SK-N-SH (cell line): Measurements from ENCODE around the gene SH3D19. TPM values are rescaled to one million over a fixed set of nuclear protein-coding genes. Genes with fewer than 3 reads are reported as not detected.

Experiments
- CTCF ChIA-PET: fragments of 300-600, 350-600 bp; formaldehyde crosslinking; extraction: SDS; loops from one replicate; lab custom pipeline; 2021; lab: Yijun Ruan, JAX
- POLR2A ChIA-PET: fragments of 350-600 bp; sonication (Branson Sonifier 250); formaldehyde crosslinking; extraction: SDS; loops from one replicate; lab custom pipeline; 2020; ENCODE audit warnings: antibody characterized with exemption, inconsistent platforms; lab: Yijun Ruan, JAX
- DNase-seq: peaks from one replicate; pipeline ENCODE4 v3.0.0; 2012
- H2AFZ ChIP-seq: fragments of 200-600 bp; sonication (generic); 2 replicates; pipeline ENCODE4 v1.8.1; 2016; ENCODE audit warnings: antibody characterized with exemption, mild to moderate bottlenecking, low read depth
- H3F3A ChIP-seq: fragments of 200-600 bp; sonication (generic); replicated peaks from 2 replicates; pipeline ENCODE3; 2016; ENCODE audit warnings: antibody characterized with exemption, mild to moderate bottlenecking; ENCODE audit not compliant: insufficient read depth
- H3K27ac ChIP-seq, 2 experiments: fragments of 200-500 bp in 1 of 2; fragments of 200-600 bp in 1 of 2; sonication (Bioruptor generic) in 1 of 2; sonication (generic), shearing (Covaris generic) in 1 of 2; 2 replicates each; pipeline versions ENCODE4 v1.5.1 to v1.6.1; 2014 to 2016; ENCODE audit warnings: low read depth in 2 of 2, inconsistent platforms in 1 of 2, low read length in 1 of 2, mild to moderate bottlenecking in 1 of 2, mixed read lengths in 1 of 2
- H3K27me3 ChIP-seq: fragments of 200-600 bp; sonication (generic), shearing (Covaris generic); 2 replicates; pipeline ENCODE4 v1.6.1; 2016; ENCODE audit warnings: mixed run types; ENCODE audit not compliant: insufficient read depth
- H3K36me3 ChIP-seq, 2 experiments: fragments of 200-500 bp in 1 of 2; fragments of 200-600 bp in 1 of 2; sonication (Bioruptor generic) in 1 of 2; sonication (generic) in 1 of 2; replicated peaks in 1 of 2; 2 replicates each; pipeline versions ENCODE3 to v1.5.1; 2014 to 2016; ENCODE audit warnings: low read length in 1 of 2, mild to moderate bottlenecking in 1 of 2; ENCODE audit not compliant: insufficient read depth in 2 of 2, control insufficient read depth in 1 of 2
- H3K4me1 ChIP-seq, 2 experiments: fragments of 200-500 bp in 1 of 2; fragments of 200-600 bp in 1 of 2; sonication (Bioruptor generic) in 1 of 2; sonication (generic), shearing (Covaris generic) in 1 of 2; 2 replicates each; pipeline versions ENCODE4 v1.5.1 to v1.6.1; 2014 to 2016; ENCODE audit warnings: low read depth in 1 of 2, low read length in 1 of 2, mixed run types in 1 of 2; ENCODE audit not compliant: insufficient read depth in 2 of 2, control insufficient read depth in 1 of 2
- H3K4me2 ChIP-seq: fragments of 200-600 bp; sonication (generic), shearing (Covaris generic); 2 replicates; pipeline ENCODE4 v1.6.1; 2017; ENCODE audit warnings: mixed run types
- H3K4me3 ChIP-seq, 2 experiments: fragments of 200-500 bp in 1 of 2; fragments of 200-600 bp in 1 of 2; sonication (Bioruptor generic) in 1 of 2; sonication (generic), shearing (Covaris generic) in 1 of 2; 2 replicates each; pipeline versions ENCODE4 v1.5.1 to v1.8.1; 2014 to 2016; ENCODE audit warnings: low read depth in 2 of 2, inconsistent platforms in 1 of 2, low read length in 1 of 2, mild to moderate bottlenecking in 1 of 2, mixed read lengths in 1 of 2, moderate library complexity in 1 of 2
- H3K79me2 ChIP-seq: fragments of 200-600 bp; sonication (generic); 2 replicates; pipeline ENCODE4 v1.8.1; 2017; ENCODE audit warnings: mild to moderate bottlenecking; ENCODE audit not compliant: insufficient read depth
- H3K9ac ChIP-seq: fragments of 200-600 bp; sonication (generic); 2 replicates; pipeline ENCODE4 v1.6.1; 2017; ENCODE audit warnings: mixed run types
- H3K9me2 ChIP-seq: fragments of 200-600 bp; sonication (generic); 2 replicates; pipeline ENCODE4 v1.6.1; 2017; ENCODE audit warnings: mixed run types
- H3K9me3 ChIP-seq: fragments of 200-600 bp; sonication (generic); 2 replicates; pipeline ENCODE4 v1.6.1; 2017; ENCODE audit warnings: mixed run types, mild to moderate bottlenecking, moderate library complexity
- H4K20me1 ChIP-seq: fragments of 200-600 bp; sonication (generic); 2 replicates; pipeline ENCODE4 v1.6.1; 2017; ENCODE audit warnings: mild to moderate bottlenecking, mixed run types; ENCODE audit not compliant: insufficient read depth
- CHD2 ChIP-seq: fragments of 150-350 bp; IDR thresholded peaks from 2 replicates; pipeline ENCODE4 v1.6.1; 2018; ENCODE audit warnings: low read length; ENCODE audit not compliant: partially characterized antibody
- EZH2phosphoT487 ChIP-seq: fragments of 200-600 bp; sonication (generic); IDR thresholded peaks from 2 replicates; pipeline ENCODE4 v1.6.1; 2017; ENCODE audit warnings: low read depth, mixed run types, mild to moderate bottlenecking, antibody characterized with exemption, moderate library complexity, borderline replicate concordance
- FOXJ3 ChIP-seq: sonication (generic); formaldehyde crosslinking; IDR thresholded peaks from 2 replicates; pipeline ENCODE4 v1.5.1; 2020; ENCODE audit warnings: mild to moderate bottlenecking, missing genetic modification reagents
- GABPA ChIP-seq: IDR thresholded peaks from 2 replicates; pipeline ENCODE4 v1.4.0; 2012; ENCODE audit warnings: low read depth, mild to moderate bottlenecking
- IRF3 ChIP-seq: fragments of 150-350 bp; IDR thresholded peaks from 2 replicates; pipeline ENCODE4 v1.6.1; 2016; ENCODE audit warnings: mild to moderate bottlenecking, low read depth, low read length
- MEF2A ChIP-seq: IDR thresholded peaks from 2 replicates; pipeline ENCODE4 v1.4.0; 2012; ENCODE audit warnings: low read depth, borderline replicate concordance
- MXI1 ChIP-seq: IDR thresholded peaks from 2 replicates; pipeline ENCODE4 v1.6.1; 2012; ENCODE audit warnings: mild to moderate bottlenecking, low read depth, low read length, improper control_type of control experiment
- NRF1 ChIP-seq: IDR thresholded peaks from 2 replicates; pipeline ENCODE4 v1.6.1; 2012; ENCODE audit warnings: low read depth, mild to moderate bottlenecking, low read length
- POLR2AphosphoS5 ChIP-seq: IDR thresholded peaks from 2 replicates; pipeline ENCODE4 v1.6.1; 2012; ENCODE audit warnings: low read depth, low read length
- RAD21 ChIP-seq: IDR thresholded peaks from 2 replicates; pipeline ENCODE4 v1.6.1; 2012; ENCODE audit warnings: mild to moderate bottlenecking, low read length
- RCOR1 ChIP-seq: fragments of 150-350 bp; IDR thresholded peaks from 2 replicates; pipeline ENCODE4 v1.6.1; 2017; ENCODE audit warnings: antibody characterized with exemption, low read length
- RFX5 ChIP-seq: IDR thresholded peaks from 2 replicates; pipeline ENCODE4 v1.6.1; 2012; ENCODE audit warnings: mild to moderate bottlenecking, improper control_type of control experiment, low read length
- RXRA ChIP-seq: IDR thresholded peaks from 2 replicates; pipeline ENCODE4 v1.4.0; 2012; ENCODE audit warnings: low read depth, mild to moderate bottlenecking, borderline replicate concordance
- SIN3A ChIP-seq: IDR thresholded peaks from 2 replicates; pipeline ENCODE4 v1.6.1; 2012; ENCODE audit warnings: low read depth, mild to moderate bottlenecking, low read length, moderate library complexity, borderline replicate concordance
- SMC3 ChIP-seq: IDR thresholded peaks from 2 replicates; pipeline ENCODE4 v1.6.1; 2012; ENCODE audit warnings: low read depth, low read length, improper control_type of control experiment
- TCF12 ChIP-seq: IDR thresholded peaks from 2 replicates; pipeline ENCODE4 v1.4.0; 2012
- TEAD4 ChIP-seq: IDR thresholded peaks from 2 replicates; pipeline ENCODE4 v1.4.0; 2012; ENCODE audit warnings: mild to moderate bottlenecking, borderline replicate concordance; ENCODE audit not compliant: insufficient read depth
- YY1 ChIP-seq: IDR thresholded peaks from 2 replicates; pipeline ENCODE4 v1.4.0; 2012; ENCODE audit warnings: low read depth, mild to moderate bottlenecking
- WGBS: methylation state at CpG from one replicate; pipeline ENCODE4 v1.1.6; 2017; ENCODE audit warnings: low lambda C conversion rate; 5-methylcytosine and 5-hydroxymethylcytosine counted together
- polyA plus RNA-seq, 3 experiments: library from polyadenylated mRNA; depleted of rRNA; stranded (reverse); fragments of >200 nt; gene quantifications; 2 replicates each; pipeline ENCODE4 v1.2.3, GENCODE V29; 2012
- TF ChIP-seq, protein P1 (sequence below): fragments of 200-600 bp; sonication (generic); IDR thresholded peaks from 2 replicates; pipeline ENCODE4 v1.6.1; 2017; ENCODE audit warnings: antibody characterized with exemption, mild to moderate bottlenecking, moderate library complexity
- TF ChIP-seq, protein P2 (sequence below): IDR thresholded peaks from 2 replicates; pipeline ENCODE4 v1.4.0; 2012; ENCODE audit warnings: low read depth, borderline replicate concordance

Gene SH3D19
- polyA plus RNA-seq, 1 of the 3 experiments (the other 2 are of a cell fraction), result 7.1 TPM

- Histone ChIP-seq H3K9me2 (no peaks in the 10 kb centered on the region), H3K36me3 (no peaks in the 10 kb centered on the region), H3K4me3 (peak overlapping the region in 1 of 2 experiments; percentile 46; a peak in 1 of 4 replicates), H3K4me1 (peaks cover 0 to 5% of the 10 kb centered on the region in 2 experiments; a peak in 1 of 4 replicates), H3K79me2 (no peaks in the 10 kb centered on the region), H4K20me1 (no peaks in the 10 kb centered on the region), H3K9me3 (no peaks in the 10 kb centered on the region), H3F3A (no peaks in the 10 kb centered on the region), H3K27me3 (no peaks in the 10 kb centered on the region), H3K9ac (no peak overlapping the region), H2AFZ (peak overlapping the region; percentile 73; the same call in 1 of the 2 replicates), H3K4me2 (no peak overlapping the region), H3K27ac (no peak overlapping the region)
- ChIA-PET POLR2A (no interaction called here), CTCF (interaction anchor here (0.7 to 3.9 kb wide), 9 partner anchors 25 to 264 kb away, joined by 3 to 18 read pairs (median 5); partner anchors contain the start of gene PRSS48)
- TF ChIP-seq SMC3 (peak; percentile 98), YY1 (peak; percentile 57; the same call in 1 of the 2 replicates), GABPA (no peak), CHD2 (peak; percentile 16), IRF3 (no peak), RAD21 (peak; percentile 100), RCOR1 (0 out of 2 replicates have a peak, but pooled peaks have one; percentile 26), MEF2A (no peak)
- TF ChIP-seq, protein P1, sequence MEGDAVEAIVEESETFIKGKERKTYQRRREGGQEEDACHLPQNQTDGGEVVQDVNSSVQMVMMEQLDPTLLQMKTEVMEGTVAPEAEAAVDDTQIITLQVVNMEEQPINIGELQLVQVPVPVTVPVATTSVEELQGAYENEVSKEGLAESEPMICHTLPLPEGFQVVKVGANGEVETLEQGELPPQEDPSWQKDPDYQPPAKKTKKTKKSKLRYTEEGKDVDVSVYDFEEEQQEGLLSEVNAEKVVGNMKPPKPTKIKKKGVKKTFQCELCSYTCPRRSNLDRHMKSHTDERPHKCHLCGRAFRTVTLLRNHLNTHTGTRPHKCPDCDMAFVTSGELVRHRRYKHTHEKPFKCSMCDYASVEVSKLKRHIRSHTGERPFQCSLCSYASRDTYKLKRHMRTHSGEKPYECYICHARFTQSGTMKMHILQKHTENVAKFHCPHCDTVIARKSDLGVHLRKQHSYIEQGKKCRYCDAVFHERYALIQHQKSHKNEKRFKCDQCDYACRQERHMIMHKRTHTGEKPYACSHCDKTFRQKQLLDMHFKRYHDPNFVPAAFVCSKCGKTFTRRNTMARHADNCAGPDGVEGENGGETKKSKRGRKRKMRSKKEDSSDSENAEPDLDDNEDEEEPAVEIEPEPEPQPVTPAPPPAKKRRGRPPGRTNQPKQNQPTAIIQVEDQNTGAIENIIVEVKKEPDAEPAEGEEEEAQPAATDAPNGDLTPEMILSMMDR, result peak; percentile 99
- 48% methylated on average over 14 of the region's 14 CpGs for WGBS
- DNase-seq, result peak; percentile 83
These were observed 37.2 kb upstream of the SH3D19 start for GRCh38 chr4:151362404-151363164.

GRCh38 chr4:151361966-151362365 lies 36.6 kb upstream of the SH3D19 start:
- peak overlapping the region; percentile 71; the same call in 1 of the 2 replicates for H2AFZ ChIP-seq
- H3K79me2 ChIP-seq, result no peaks in the 10 kb centered on the region
- POLR2A ChIA-PET, result no interaction called here
- no peaks in the 10 kb centered on the region for H3K27me3 ChIP-seq
- WGBS, result 90% methylated on average over 13 of the region's 13 CpGs
- TF ChIP-seq, protein P2, sequence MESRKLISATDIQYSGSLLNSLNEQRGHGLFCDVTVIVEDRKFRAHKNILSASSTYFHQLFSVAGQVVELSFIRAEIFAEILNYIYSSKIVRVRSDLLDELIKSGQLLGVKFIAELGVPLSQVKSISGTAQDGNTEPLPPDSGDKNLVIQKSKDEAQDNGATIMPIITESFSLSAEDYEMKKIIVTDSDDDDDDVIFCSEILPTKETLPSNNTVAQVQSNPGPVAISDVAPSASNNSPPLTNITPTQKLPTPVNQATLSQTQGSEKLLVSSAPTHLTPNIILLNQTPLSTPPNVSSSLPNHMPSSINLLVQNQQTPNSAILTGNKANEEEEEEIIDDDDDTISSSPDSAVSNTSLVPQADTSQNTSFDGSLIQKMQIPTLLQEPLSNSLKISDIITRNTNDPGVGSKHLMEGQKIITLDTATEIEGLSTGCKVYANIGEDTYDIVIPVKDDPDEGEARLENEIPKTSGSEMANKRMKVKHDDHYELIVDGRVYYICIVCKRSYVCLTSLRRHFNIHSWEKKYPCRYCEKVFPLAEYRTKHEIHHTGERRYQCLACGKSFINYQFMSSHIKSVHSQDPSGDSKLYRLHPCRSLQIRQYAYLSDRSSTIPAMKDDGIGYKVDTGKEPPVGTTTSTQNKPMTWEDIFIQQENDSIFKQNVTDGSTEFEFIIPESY, result no peak
- TF ChIP-seq EZH2phosphoT487, result no peak
- TF ChIP-seq SIN3A, result no peak
- no peak for TF ChIP-seq NRF1
- no peak for TF ChIP-seq TCF12
- TF ChIP-seq YY1, result no peak
- TF ChIP-seq FOXJ3 (CRISPR knock-in tag), result no peak
- TF ChIP-seq RXRA, result no peak
- TF ChIP-seq RFX5, result no peak
- no peak for TF ChIP-seq MXI1
- no peak for TF ChIP-seq RCOR1
- TF ChIP-seq TEAD4, result no peak
- no peak for TF ChIP-seq POLR2AphosphoS5
- no peak overlapping the region for H3K4me2 ChIP-seq
- no peaks in the 10 kb centered on the region for H3K9me2 ChIP-seq
- CTCF ChIA-PET, result interaction anchor here (0.7 to 3.9 kb wide), 8 partner anchors 38 to 265 kb away, joined by 4 to 18 read pairs (median 6); partner anchors contain the start of gene PRSS48
- H3K9ac ChIP-seq, result no peak overlapping the region
- H3K36me3 ChIP-seq, result no peaks in the 10 kb centered on the region
- no peak overlapping the region for H3K27ac ChIP-seq
- no peaks in the 10 kb centered on the region for H4K20me1 ChIP-seq
- peaks cover 0 to 5% of the 10 kb centered on the region in 2 experiments; a peak in 1 of 4 replicates for H3K4me1 ChIP-seq
- DNase-seq, result no peak
- no peak overlapping the region for H3K4me3 ChIP-seq
- no peaks in the 10 kb centered on the region for H3K9me3 ChIP-seq
- no peaks in the 10 kb centered on the region for H3F3A ChIP-seq
